ENCODE measurements around the gene TRPM4.

The TRPM4 gene

DNA sequence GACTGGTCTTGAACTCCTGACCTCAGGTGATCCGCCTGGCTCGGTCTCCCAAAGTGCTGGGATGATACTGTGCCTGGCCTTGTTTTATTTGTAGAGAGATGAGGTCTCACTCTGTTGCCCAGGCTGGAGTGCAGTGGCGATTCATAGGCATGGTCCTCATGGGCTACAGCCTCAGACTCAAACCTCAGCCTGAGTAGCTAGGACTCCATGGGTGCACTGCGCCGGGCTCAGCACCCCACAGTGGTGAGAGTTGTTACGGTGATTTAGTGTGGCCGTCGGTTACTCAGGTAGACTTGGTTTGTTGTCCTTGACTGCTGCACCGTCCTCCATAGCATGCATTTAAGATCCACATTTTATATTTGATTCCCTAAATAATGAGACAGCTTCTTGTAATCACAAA is 86.7 kb downstream of the TRPM4 start:
- TF ChIP-seq TAF1 (IDR thresholded peaks at IDR 0.05; ENCODE audit: borderline replicate concordance, insufficient read depth, low read length), result no peak
- TF ChIP-seq, protein P1, sequence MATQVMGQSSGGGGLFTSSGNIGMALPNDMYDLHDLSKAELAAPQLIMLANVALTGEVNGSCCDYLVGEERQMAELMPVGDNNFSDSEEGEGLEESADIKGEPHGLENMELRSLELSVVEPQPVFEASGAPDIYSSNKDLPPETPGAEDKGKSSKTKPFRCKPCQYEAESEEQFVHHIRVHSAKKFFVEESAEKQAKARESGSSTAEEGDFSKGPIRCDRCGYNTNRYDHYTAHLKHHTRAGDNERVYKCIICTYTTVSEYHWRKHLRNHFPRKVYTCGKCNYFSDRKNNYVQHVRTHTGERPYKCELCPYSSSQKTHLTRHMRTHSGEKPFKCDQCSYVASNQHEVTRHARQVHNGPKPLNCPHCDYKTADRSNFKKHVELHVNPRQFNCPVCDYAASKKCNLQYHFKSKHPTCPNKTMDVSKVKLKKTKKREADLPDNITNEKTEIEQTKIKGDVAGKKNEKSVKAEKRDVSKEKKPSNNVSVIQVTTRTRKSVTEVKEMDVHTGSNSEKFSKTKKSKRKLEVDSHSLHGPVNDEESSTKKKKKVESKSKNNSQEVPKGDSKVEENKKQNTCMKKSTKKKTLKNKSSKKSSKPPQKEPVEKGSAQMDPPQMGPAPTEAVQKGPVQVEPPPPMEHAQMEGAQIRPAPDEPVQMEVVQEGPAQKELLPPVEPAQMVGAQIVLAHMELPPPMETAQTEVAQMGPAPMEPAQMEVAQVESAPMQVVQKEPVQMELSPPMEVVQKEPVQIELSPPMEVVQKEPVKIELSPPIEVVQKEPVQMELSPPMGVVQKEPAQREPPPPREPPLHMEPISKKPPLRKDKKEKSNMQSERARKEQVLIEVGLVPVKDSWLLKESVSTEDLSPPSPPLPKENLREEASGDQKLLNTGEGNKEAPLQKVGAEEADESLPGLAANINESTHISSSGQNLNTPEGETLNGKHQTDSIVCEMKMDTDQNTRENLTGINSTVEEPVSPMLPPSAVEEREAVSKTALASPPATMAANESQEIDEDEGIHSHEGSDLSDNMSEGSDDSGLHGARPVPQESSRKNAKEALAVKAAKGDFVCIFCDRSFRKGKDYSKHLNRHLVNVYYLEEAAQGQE (IDR thresholded peaks at IDR 0.05; ENCODE audit: insufficient read depth in 1 of 2, low read depth in 2 of 2, low read length in 2 of 2), result no peak

DNA sequence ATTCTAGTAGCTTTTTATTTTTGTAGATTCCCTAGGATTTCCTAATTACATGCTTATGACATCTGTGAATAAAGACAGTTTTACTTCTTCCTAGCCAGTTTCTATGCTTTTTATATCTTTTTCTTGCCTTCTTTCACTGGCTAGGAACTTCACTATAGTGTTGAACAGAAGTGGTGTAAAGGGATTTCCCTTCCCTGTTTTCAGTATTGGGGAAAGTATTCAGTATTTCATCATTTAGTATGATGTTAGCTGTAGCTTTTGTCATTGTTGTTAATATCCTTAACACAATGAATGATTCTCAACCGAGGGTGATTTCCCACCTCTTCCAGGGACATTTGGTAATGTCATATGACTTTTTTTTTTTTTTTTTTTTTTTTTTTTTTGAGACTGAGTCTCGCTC is 90.1 kb downstream of the TRPM4 start:
- TF ChIP-seq POLR2AphosphoS5 (IDR thresholded peaks at IDR 0.05; ENCODE audit: low read depth, low read length) (no peak), FOXP2 (optimal IDR thresholded peaks at IDR 0.05; ENCODE audit: borderline replicate concordance, extremely low read depth, extremely low read length, insufficient read depth) (no peak), TAF1 (IDR thresholded peaks at IDR 0.05; ENCODE audit: borderline replicate concordance, insufficient read depth, low read length) (no peak), SIN3A (IDR thresholded peaks at IDR 0.05; ENCODE audit: borderline replicate concordance, insufficient read depth, low read length) (no peak)
- TF ChIP-seq, protein P1 (IDR thresholded peaks at IDR 0.05; ENCODE audit: insufficient read depth in 1 of 2, low read depth in 2 of 2, low read length in 2 of 2), result no peak

DNA sequence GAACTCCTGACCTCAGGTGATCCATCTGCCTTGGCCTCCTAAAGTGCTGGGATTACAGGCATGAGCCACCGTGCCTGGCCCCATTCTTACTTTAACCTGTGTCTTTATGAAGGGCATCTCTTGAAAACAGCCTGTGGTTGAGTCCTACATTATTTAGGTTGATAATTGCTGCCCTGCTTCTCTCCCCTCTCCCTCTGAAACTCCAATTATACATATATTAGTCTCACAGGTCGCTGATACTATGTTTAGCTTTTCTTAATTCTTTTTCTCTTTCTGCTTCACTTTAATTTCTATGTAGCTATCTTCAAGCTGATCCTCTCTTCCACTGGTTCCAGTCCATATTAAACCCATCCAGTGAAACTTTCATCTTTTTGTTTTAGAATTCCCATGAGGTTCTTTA is 92.3 kb downstream of the TRPM4 start:
- TF ChIP-seq, protein P1 (IDR thresholded peaks at IDR 0.05; ENCODE audit: insufficient read depth in 1 of 2, low read depth in 2 of 2, low read length in 2 of 2), result no peak
- TF ChIP-seq POLR2AphosphoS5 (IDR thresholded peaks at IDR 0.05; ENCODE audit: low read depth, low read length), result no peak
- no peak for TF ChIP-seq TAF1 (IDR thresholded peaks at IDR 0.05; ENCODE audit: borderline replicate concordance, insufficient read depth, low read length)
- TF ChIP-seq FOXP2 (optimal IDR thresholded peaks at IDR 0.05; ENCODE audit: borderline replicate concordance, extremely low read depth, extremely low read length, insufficient read depth), result no peak
- no peak for TF ChIP-seq SIN3A (IDR thresholded peaks at IDR 0.05; ENCODE audit: borderline replicate concordance, insufficient read depth, low read length)

DNA sequence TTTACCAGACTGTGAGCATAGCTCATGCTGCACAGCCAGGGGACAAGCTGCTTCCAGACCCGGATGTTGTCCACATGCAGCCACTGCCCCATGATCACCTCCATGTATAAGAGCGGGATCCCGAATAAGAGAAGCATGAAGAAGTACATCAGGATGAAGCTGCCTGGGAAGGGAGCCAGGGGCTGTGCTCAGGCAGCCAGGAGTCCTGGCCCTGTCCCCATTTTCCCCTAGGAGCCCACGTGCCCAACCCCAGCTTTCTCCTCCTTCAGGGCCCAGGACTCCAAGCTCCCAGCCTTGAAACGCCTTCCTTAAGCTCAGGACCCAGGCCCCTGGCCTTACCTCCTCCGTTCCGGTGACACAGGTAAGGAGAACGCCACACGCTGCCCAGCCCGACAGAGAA is 98.1 kb downstream of the TRPM4 start:
- TF ChIP-seq POLR2AphosphoS5 (IDR thresholded peaks at IDR 0.05; ENCODE audit: low read depth, low read length), result no peak
- TF ChIP-seq TAF1 (IDR thresholded peaks at IDR 0.05; ENCODE audit: borderline replicate concordance, insufficient read depth, low read length), result no peak
- TF ChIP-seq FOXP2 (optimal IDR thresholded peaks at IDR 0.05; ENCODE audit: borderline replicate concordance, extremely low read depth, extremely low read length, insufficient read depth), result no peak
- TF ChIP-seq SIN3A (IDR thresholded peaks at IDR 0.05; ENCODE audit: borderline replicate concordance, insufficient read depth, low read length), result no peak
- TF ChIP-seq, protein P1 (IDR thresholded peaks at IDR 0.05; ENCODE audit: insufficient read depth in 1 of 2, low read depth in 2 of 2, low read length in 2 of 2), result no peak

DNA sequence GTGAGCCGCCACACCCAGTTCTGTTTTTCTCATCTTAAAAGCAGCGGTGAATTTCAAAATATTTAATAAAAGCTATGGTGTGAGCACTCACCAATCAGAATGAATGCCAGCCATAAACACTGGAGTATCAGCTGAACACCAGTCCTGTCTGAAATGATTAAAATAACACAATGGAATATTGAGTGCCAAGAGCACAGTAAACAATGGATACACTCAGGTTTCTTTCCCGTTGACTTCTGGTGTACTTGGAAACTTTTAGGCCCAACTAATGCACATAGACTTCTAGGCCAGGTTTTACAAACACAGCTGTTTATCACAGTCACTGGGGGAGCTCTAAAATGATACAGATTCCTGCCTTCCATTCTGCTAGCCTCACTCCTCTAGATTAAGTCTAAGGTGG is 99.1 kb downstream of the TRPM4 start:
- TF ChIP-seq TAF1 (IDR thresholded peaks at IDR 0.05; ENCODE audit: borderline replicate concordance, insufficient read depth, low read length) (no peak), POLR2AphosphoS5 (IDR thresholded peaks at IDR 0.05; ENCODE audit: low read depth, low read length) (no peak), FOXP2 (optimal IDR thresholded peaks at IDR 0.05; ENCODE audit: borderline replicate concordance, extremely low read depth, extremely low read length, insufficient read depth) (no peak), SIN3A (IDR thresholded peaks at IDR 0.05; ENCODE audit: borderline replicate concordance, insufficient read depth, low read length) (no peak)
- TF ChIP-seq, protein P1 (IDR thresholded peaks at IDR 0.05; ENCODE audit: insufficient read depth in 1 of 2, low read depth in 2 of 2, low read length in 2 of 2), result no peak
